DND-41 (cell line): Measurements from ENCODE around the gene ERAL1.

Experiments
- ATAC-seq: fragments of 200-7000 bp; cut with Tn5 transposase; 3 replicates; pipeline ENCODE4 v1.9.1; 2021; ENCODE audit warnings: low read depth; ENCODE audit not compliant: insufficient read depth
- DNase-seq: peaks from one replicate; pipeline ENCODE4 v3.0.0-alpha.2; 2020
- H2AFZ ChIP-seq: 2 replicates; pipeline ENCODE4 v1.6.0; 2012; ENCODE audit warnings: low read depth, low read length
- H3K27ac ChIP-seq: 2 replicates; pipeline ENCODE4 v1.5.1; 2012; ENCODE audit warnings: low read length, inconsistent platforms
- H3K27me3 ChIP-seq: fragments of 200-600 bp; sonication (generic); 2 replicates; pipeline ENCODE4 v1.6.0; 2012; ENCODE audit warnings: low read length, mild to moderate bottlenecking, inconsistent platforms; ENCODE audit not compliant: insufficient read depth, poor library complexity
- H3K36me3 ChIP-seq: 2 replicates; pipeline ENCODE4 v1.5.1; 2012; ENCODE audit warnings: low read length, inconsistent platforms; ENCODE audit not compliant: insufficient read depth
- H3K4me1 ChIP-seq: 2 replicates; pipeline ENCODE4 v1.5.1; 2012; ENCODE audit warnings: mild to moderate bottlenecking, low read length; ENCODE audit not compliant: insufficient read depth
- H3K4me2 ChIP-seq: 2 replicates; pipeline ENCODE4 v1.6.0; 2012; ENCODE audit warnings: mild to moderate bottlenecking, moderate library complexity, low read length, inconsistent platforms; ENCODE audit not compliant: insufficient read depth
- H3K4me3 ChIP-seq, 2 experiments: fragments of 200-600 bp in 1 of 2; shearing (Covaris generic) in 1 of 2; 2 replicates each; pipeline ENCODE4 v1.5.1; 2012 to 2016; ENCODE audit warnings: inconsistent platforms in 2 of 2, low read length in 2 of 2, mild to moderate bottlenecking in 2 of 2, low read depth in 1 of 2, moderate library complexity in 1 of 2
- H3K79me2 ChIP-seq: 2 replicates; pipeline ENCODE4 v1.6.0; 2012; ENCODE audit warnings: low read length, inconsistent platforms; ENCODE audit not compliant: insufficient read depth
- H3K9ac ChIP-seq: 2 replicates; pipeline ENCODE4 v1.6.0; 2012; ENCODE audit warnings: low read depth, mild to moderate bottlenecking, inconsistent platforms, low read length, moderate library complexity
- H3K9me3 ChIP-seq: 2 replicates; pipeline ENCODE4 v1.5.1; 2012; ENCODE audit warnings: low read length, moderate library complexity, mild to moderate bottlenecking, inconsistent platforms; ENCODE audit not compliant: insufficient read depth, severe bottlenecking
- H4K20me1 ChIP-seq: 2 replicates; pipeline ENCODE4 v1.6.0; 2012; ENCODE audit warnings: low read length; ENCODE audit not compliant: insufficient read depth
- CTCF ChIP-seq: IDR thresholded peaks from 2 replicates; pipeline ENCODE4 v1.5.1; 2012; ENCODE audit warnings: borderline replicate concordance, low read length, moderate library complexity, mild to moderate bottlenecking; ENCODE audit not compliant: poor library complexity, severe bottlenecking; ENCODE audit errors: extremely low read depth
- EZH2 ChIP-seq: IDR thresholded peaks from 3 replicates; pipeline ENCODE4 v1.6.1; 2012; ENCODE audit warnings: borderline replicate concordance, low read depth, mild to moderate bottlenecking, moderate library complexity, low read length, inconsistent platforms; ENCODE audit not compliant: severe bottlenecking

Gene ERAL1

GRCh38 chr17:28907709-28908475, 53.1 kb downstream of the ERAL1 start:
- H3K36me3 ChIP-seq: peaks cover 69% of the 10 kb centered on the region

GRCh38 chr17:28908640-28909167, 53.9 kb downstream of the ERAL1 start:
- H2AFZ ChIP-seq: no peak overlapping the region
- H3K4me2 ChIP-seq: no peak overlapping the region
- no peaks in the 10 kb centered on the region for H3K27me3 ChIP-seq
- peaks cover 12% of the 10 kb centered on the region for H4K20me1 ChIP-seq
- no peak for DNase-seq
- H3K27ac ChIP-seq: no peak overlapping the region
- no peaks in the 10 kb centered on the region for H3K4me1 ChIP-seq
- no peaks in the 10 kb centered on the region for H3K79me2 ChIP-seq
- TF ChIP-seq CTCF: no peak
- no peak for TF ChIP-seq EZH2
- ATAC-seq: no peak
- H3K4me3 ChIP-seq: no peak overlapping the region
- no peak overlapping the region; the same call in 1 of the 2 replicates for H3K9ac ChIP-seq
- H3K9me3 ChIP-seq: no peaks in the 10 kb centered on the region
- peaks cover 77% of the 10 kb centered on the region for H3K36me3 ChIP-seq

More at GRCh38 chr17:28907709-28908475, 53.1 kb downstream of the ERAL1 start:
- no peaks in the 10 kb centered on the region for H3K9me3 ChIP-seq
- H3K4me2 ChIP-seq: no peak overlapping the region
- H2AFZ ChIP-seq: no peak overlapping the region
- H3K27me3 ChIP-seq: no peaks in the 10 kb centered on the region
- H3K4me1 ChIP-seq: peaks cover 5% of the 10 kb centered on the region
- ATAC-seq (no peak), DNase-seq (no peak)
- H4K20me1 ChIP-seq: peaks cover 16% of the 10 kb centered on the region
- TF ChIP-seq CTCF (no peak), EZH2 (no peak)
- no peaks in the 10 kb centered on the region for H3K79me2 ChIP-seq
- no peak overlapping the region for H3K9ac ChIP-seq
- H3K27ac ChIP-seq: no peak overlapping the region
- H3K4me3 ChIP-seq: no peak overlapping the region

- H3K4me2 ChIP-seq: no peak overlapping the region
- no peak overlapping the region for H2AFZ ChIP-seq
- H3K4me1 ChIP-seq: no peaks in the 10 kb centered on the region
- no peak for ATAC-seq
- no peak overlapping the region for H3K4me3 ChIP-seq
- peaks cover 12% of the 10 kb centered on the region for H4K20me1 ChIP-seq
- H3K79me2 ChIP-seq: no peaks in the 10 kb centered on the region
- H3K27ac ChIP-seq: no peak overlapping the region
- no peaks in the 10 kb centered on the region for H3K27me3 ChIP-seq
- TF ChIP-seq EZH2 (no peak), CTCF (no peak)
- H3K9me3 ChIP-seq: no peaks in the 10 kb centered on the region
- peaks cover 93% of the 10 kb centered on the region for H3K36me3 ChIP-seq
- H3K9ac ChIP-seq: no peak overlapping the region
- DNase-seq: no peak
Observed at GRCh38 chr17:28910534-28910933, 55.7 kb downstream of the ERAL1 start.
